Measurements from ENCODE around the gene NDOR1.

The NDOR1 gene

DNA sequence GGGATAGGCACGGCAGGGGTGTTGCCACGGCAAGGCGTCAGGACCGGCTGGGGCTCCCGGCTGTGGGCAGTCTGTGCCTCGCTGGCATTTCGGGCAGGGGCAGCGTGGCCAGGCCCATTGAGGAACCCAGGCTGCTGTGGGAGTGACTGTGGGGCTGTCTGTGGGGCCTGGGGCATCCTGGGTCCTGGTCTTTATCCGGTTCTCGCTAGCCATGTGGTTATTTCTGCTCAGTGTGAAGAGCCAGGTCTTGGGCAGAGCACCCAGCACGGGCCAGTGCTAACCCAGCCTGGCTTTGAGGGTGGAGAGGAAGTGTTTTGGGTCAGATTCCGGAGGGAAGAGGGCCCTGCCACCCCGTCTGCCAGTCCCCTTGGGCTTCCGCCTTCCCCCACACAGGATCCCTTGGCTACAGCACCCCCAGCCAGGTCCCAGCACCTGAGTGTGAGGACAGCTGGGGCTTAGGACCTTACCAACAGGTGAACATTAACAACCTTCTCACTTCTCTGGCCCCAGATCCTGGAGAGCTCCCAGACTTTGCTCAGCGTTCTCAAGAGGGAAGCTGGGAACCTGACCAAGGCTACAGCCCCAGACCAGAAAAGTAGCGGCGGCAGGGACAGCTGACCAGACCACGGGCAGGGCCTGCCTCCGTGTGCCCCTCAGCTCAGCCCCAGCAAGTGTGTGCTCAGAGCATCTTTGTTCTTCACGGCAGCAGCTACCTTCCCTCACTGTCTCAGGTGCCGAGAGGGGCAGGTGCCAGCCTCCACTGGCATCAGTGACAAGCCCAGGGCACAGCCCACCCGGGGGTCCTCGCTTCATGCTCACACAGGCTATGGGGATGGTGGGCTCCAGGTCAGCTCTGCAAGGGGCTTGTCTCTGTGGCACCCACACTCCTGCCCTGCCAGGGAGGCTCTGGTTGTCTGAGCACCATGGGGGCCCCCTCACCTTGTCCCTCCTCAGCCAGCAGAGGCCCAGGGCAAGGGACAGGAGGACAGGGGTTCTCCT lies 15.9 kb upstream of the NDOR1 start:
- Histone ChIP-seq H3K79me1 (ENCODE audit: low read length) (peaks cover 19% of the 10 kb centered on the region), H4K5ac (ENCODE audit: low read length) (no peak overlapping the region), H3K9ac (ENCODE audit: low read length) (peak overlapping the region; percentile 84), H3K18ac (ENCODE audit: low read length) (no peak overlapping the region), H3K36me3 (ENCODE audit: control insufficient read depth, insufficient read depth, low read length) (no peaks in the 10 kb centered on the region), H2BK15ac (replicated peaks; ENCODE audit: low read depth) (no peak overlapping the region), H3K23ac (ENCODE audit: low read length) (peak overlapping the region; percentile 66), H3K4me3 (ENCODE audit: low read length) (peak overlapping the region; percentile 69), H3K4me1 (ENCODE audit: control insufficient read depth, low read depth, low read length) (peaks cover 3% of the 10 kb centered on the region), H2AK5ac (ENCODE audit: low read length) (no peak overlapping the region), H4K8ac (ENCODE audit: low read depth, low read length) (no peak overlapping the region), H3K27ac (ENCODE audit: low read depth, low read length) (peak overlapping the region; percentile 74), H3K4me2 (ENCODE audit: low read length) (peak overlapping the region; percentile 75), H3K79me2 (ENCODE audit: control insufficient read depth, insufficient read depth, low read length) (peaks cover 16% of the 10 kb centered on the region), H3K4ac (ENCODE audit: low read depth, low read length) (no peak overlapping the region), H2BK5ac (ENCODE audit: low read length) (no peak overlapping the region), H2BK120ac (ENCODE audit: low read depth, low read length) (no peak overlapping the region), H3K56ac (ENCODE audit: low read length) (peak overlapping the region; percentile 98), H3K27me3 (ENCODE audit: insufficient read depth, low read length, poor library complexity) (no peaks in the 10 kb centered on the region)
- no peak for DNase-seq
- WGBS (ENCODE audit: extremely low coverage, insufficient coverage, low lambda C conversion rate): no CpG with 5 or more reads among the region's 23 CpGs

DNA sequence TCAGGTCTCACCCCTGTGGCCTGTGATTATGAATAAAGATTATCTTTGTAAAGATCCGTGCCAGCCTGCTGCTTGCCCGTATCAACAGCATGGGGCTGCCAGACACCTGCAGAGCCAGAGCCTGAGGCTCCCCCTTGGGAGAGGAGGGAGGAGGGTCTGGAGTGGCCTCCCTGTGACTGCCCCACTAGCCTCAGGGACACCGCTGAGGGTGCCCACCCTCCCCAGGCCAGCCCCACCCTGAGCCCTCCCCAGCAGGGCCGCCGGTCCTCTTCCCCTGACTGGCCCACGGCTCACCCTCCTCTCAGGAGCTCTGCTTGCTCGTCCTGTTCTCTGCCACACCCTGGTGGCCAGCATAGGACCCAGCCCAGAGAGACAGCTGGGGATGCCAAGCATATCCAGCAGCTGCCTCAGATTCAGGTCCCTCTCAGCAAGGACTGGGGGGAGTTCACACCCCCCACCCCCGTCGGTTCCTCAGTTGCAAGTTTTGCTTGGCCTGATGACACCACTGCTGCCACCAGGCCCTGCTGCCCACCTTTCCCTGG lies 15.1 kb upstream of the NDOR1 start:
- H4K8ac ChIP-seq (ENCODE audit: low read depth, low read length): no peak overlapping the region
- H2BK5ac ChIP-seq (ENCODE audit: low read length): no peak overlapping the region
- no peak overlapping the region for H2BK120ac ChIP-seq (ENCODE audit: low read depth, low read length)
- H3K4ac ChIP-seq (ENCODE audit: low read depth, low read length): no peak overlapping the region
- no CpG with 5 or more reads among the region's 9 CpGs for WGBS (ENCODE audit: extremely low coverage, insufficient coverage, low lambda C conversion rate)
- no peak overlapping the region for H3K56ac ChIP-seq (ENCODE audit: low read length)
- no peaks in the 10 kb centered on the region for H3K27me3 ChIP-seq (ENCODE audit: insufficient read depth, low read length, poor library complexity)
- H4K5ac ChIP-seq (ENCODE audit: low read length): no peak overlapping the region
- no peak overlapping the region for H3K27ac ChIP-seq (ENCODE audit: low read depth, low read length)
- no peak overlapping the region for H2BK15ac ChIP-seq (replicated peaks; ENCODE audit: low read depth)
- no peak overlapping the region for H2AK5ac ChIP-seq (ENCODE audit: low read length)
- H3K23ac ChIP-seq (ENCODE audit: low read length): no peak overlapping the region
- H3K18ac ChIP-seq (ENCODE audit: low read length): no peak overlapping the region
- H3K4me2 ChIP-seq (ENCODE audit: low read length): no peak overlapping the region
- H3K79me2 ChIP-seq (ENCODE audit: control insufficient read depth, insufficient read depth, low read length): peaks cover 16% of the 10 kb centered on the region
- no peaks in the 10 kb centered on the region for H3K36me3 ChIP-seq (ENCODE audit: control insufficient read depth, insufficient read depth, low read length)
- no peak for DNase-seq
- H3K79me1 ChIP-seq (ENCODE audit: low read length): peaks cover 19% of the 10 kb centered on the region
- no peak overlapping the region for H3K9ac ChIP-seq (ENCODE audit: low read length)
- no peak overlapping the region for H3K4me3 ChIP-seq (ENCODE audit: low read length)
- H3K4me1 ChIP-seq (ENCODE audit: control insufficient read depth, low read depth, low read length): peaks cover 3% of the 10 kb centered on the region

- Histone ChIP-seq H2AK5ac (ENCODE audit: low read length) (no peak overlapping the region), H3K18ac (ENCODE audit: low read length) (no peak overlapping the region), H3K36me3 (ENCODE audit: control insufficient read depth, insufficient read depth, low read length) (no peaks in the 10 kb centered on the region), H2BK15ac (replicated peaks; ENCODE audit: low read depth) (no peak overlapping the region), H3K56ac (ENCODE audit: low read length) (no peak overlapping the region), H3K4me2 (ENCODE audit: low read length) (no peak overlapping the region), H3K4ac (ENCODE audit: low read depth, low read length) (no peak overlapping the region), H2BK5ac (ENCODE audit: low read length) (no peak overlapping the region), H3K79me2 (ENCODE audit: control insufficient read depth, insufficient read depth, low read length) (peaks cover 16% of the 10 kb centered on the region), H3K27me3 (ENCODE audit: insufficient read depth, low read length, poor library complexity) (no peaks in the 10 kb centered on the region), H3K79me1 (ENCODE audit: low read length) (peaks cover 19% of the 10 kb centered on the region), H3K27ac (ENCODE audit: low read depth, low read length) (no peak overlapping the region), H3K4me3 (ENCODE audit: low read length) (no peak overlapping the region), H3K9ac (ENCODE audit: low read length) (no peak overlapping the region), H3K4me1 (ENCODE audit: control insufficient read depth, low read depth, low read length) (peaks cover 3% of the 10 kb centered on the region), H4K8ac (ENCODE audit: low read depth, low read length) (no peak overlapping the region), H4K5ac (ENCODE audit: low read length) (no peak overlapping the region), H3K23ac (ENCODE audit: low read length) (no peak overlapping the region), H2BK120ac (ENCODE audit: low read depth, low read length) (no peak overlapping the region)
- DNase-seq: no peak
- WGBS (ENCODE audit: extremely low coverage, insufficient coverage, low lambda C conversion rate): no CpG with 5 or more reads among the region's 3 CpGs
These were observed 14.3 kb upstream of the NDOR1 start for GRCh38 chr9:137191245-137191644.

DNA sequence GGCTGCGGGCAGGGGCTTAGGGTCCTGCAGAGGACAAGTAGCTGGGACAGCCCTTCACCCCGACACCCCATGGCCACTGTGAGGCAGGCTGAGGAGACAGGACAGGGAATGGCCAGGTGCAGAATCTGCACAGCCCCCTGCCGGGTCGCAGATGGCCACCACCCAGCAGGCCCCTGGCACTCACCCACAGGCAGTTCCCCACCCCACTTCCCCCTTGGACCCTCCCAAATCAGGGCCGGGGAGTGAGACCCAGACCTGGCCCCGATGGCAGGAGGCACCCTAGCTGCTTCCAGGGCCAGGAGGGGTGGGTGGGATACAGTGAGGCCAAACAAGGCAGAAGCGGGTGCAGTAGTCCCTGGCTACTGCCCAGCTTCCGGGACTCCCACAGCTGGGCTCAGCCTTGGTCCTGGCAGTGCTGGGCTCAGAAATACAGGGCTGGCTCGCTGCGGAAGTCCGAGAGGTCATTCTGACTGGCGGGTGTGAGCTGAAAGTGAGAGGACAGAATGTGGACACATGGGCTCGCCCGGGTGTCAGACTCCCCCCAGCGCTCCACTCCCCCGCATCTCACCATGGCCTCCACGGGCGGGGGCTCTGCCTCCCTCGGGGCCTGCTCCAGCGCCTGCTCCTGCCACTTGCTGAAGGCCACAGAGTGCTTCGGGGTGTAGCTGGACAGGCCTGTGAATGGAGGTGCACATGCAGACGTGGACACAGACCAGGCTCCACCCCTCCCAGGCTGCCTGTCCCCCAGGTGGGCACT lies 13.6 kb upstream of the NDOR1 start:
- no CpG with 5 or more reads among the region's 22 CpGs for WGBS (ENCODE audit: extremely low coverage, insufficient coverage, low lambda C conversion rate)
- H4K8ac ChIP-seq (ENCODE audit: low read depth, low read length): no peak overlapping the region

GRCh38 chr9:137192448-137192780 lies 13.1 kb upstream of the NDOR1 start:
- peaks cover 13% of the 10 kb centered on the region for H3K79me1 ChIP-seq (ENCODE audit: low read length)
- no peak overlapping the region for H3K56ac ChIP-seq (ENCODE audit: low read length)
- H4K5ac ChIP-seq (ENCODE audit: low read length): no peak overlapping the region
- H3K4me1 ChIP-seq (ENCODE audit: control insufficient read depth, low read depth, low read length): peaks cover 3% of the 10 kb centered on the region
- no peak overlapping the region for H3K4ac ChIP-seq (ENCODE audit: low read depth, low read length)
- H3K18ac ChIP-seq (ENCODE audit: low read length): no peak overlapping the region
- WGBS (ENCODE audit: extremely low coverage, insufficient coverage, low lambda C conversion rate): no CpG with 5 or more reads among the region's 10 CpGs
- H2AK5ac ChIP-seq (ENCODE audit: low read length): no peak overlapping the region
- H3K23ac ChIP-seq (ENCODE audit: low read length): no peak overlapping the region
- no peak overlapping the region for H3K27ac ChIP-seq (ENCODE audit: low read depth, low read length)
- H3K36me3 ChIP-seq (ENCODE audit: control insufficient read depth, insufficient read depth, low read length): no peaks in the 10 kb centered on the region
- H3K79me2 ChIP-seq (ENCODE audit: control insufficient read depth, insufficient read depth, low read length): peaks cover 7% of the 10 kb centered on the region
- no peaks in the 10 kb centered on the region for H3K27me3 ChIP-seq (ENCODE audit: insufficient read depth, low read length, poor library complexity)
- no peak overlapping the region for H2BK5ac ChIP-seq (ENCODE audit: low read length)
- no peak overlapping the region for H3K4me3 ChIP-seq (ENCODE audit: low read length)
- H3K4me2 ChIP-seq (ENCODE audit: low read length): no peak overlapping the region
- no peak overlapping the region for H3K9ac ChIP-seq (ENCODE audit: low read length)
- H2BK120ac ChIP-seq (ENCODE audit: low read depth, low read length): no peak overlapping the region
- no peak for DNase-seq
- no peak overlapping the region for H2BK15ac ChIP-seq (replicated peaks; ENCODE audit: low read depth)
- H4K8ac ChIP-seq (ENCODE audit: low read depth, low read length): no peak overlapping the region

More for the DNA sequence above, 13.6 kb upstream of the NDOR1 start:
- no peak overlapping the region for H4K5ac ChIP-seq (ENCODE audit: low read length)
- H3K79me2 ChIP-seq (ENCODE audit: control insufficient read depth, insufficient read depth, low read length): peaks cover 12% of the 10 kb centered on the region
- H2BK15ac ChIP-seq (replicated peaks; ENCODE audit: low read depth): no peak overlapping the region
- H3K56ac ChIP-seq (ENCODE audit: low read length): no peak overlapping the region
- H2AK5ac ChIP-seq (ENCODE audit: low read length): no peak overlapping the region
- no peak overlapping the region for H2BK120ac ChIP-seq (ENCODE audit: low read depth, low read length)
- no peak overlapping the region for H2BK5ac ChIP-seq (ENCODE audit: low read length)
- no peak overlapping the region for H3K18ac ChIP-seq (ENCODE audit: low read length)
- no peak for DNase-seq
- no peak overlapping the region for H3K23ac ChIP-seq (ENCODE audit: low read length)
- H3K4me2 ChIP-seq (ENCODE audit: low read length): no peak overlapping the region
- no peaks in the 10 kb centered on the region for H3K36me3 ChIP-seq (ENCODE audit: control insufficient read depth, insufficient read depth, low read length)
- H3K27ac ChIP-seq (ENCODE audit: low read depth, low read length): no peak overlapping the region
- H3K4me3 ChIP-seq (ENCODE audit: low read length): no peak overlapping the region
- no peak overlapping the region for H3K4ac ChIP-seq (ENCODE audit: low read depth, low read length)
- peaks cover 18% of the 10 kb centered on the region for H3K79me1 ChIP-seq (ENCODE audit: low read length)
- H3K27me3 ChIP-seq (ENCODE audit: insufficient read depth, low read length, poor library complexity): no peaks in the 10 kb centered on the region
- peaks cover 3% of the 10 kb centered on the region for H3K4me1 ChIP-seq (ENCODE audit: control insufficient read depth, low read depth, low read length)
- H3K9ac ChIP-seq (ENCODE audit: low read length): no peak overlapping the region

Measured in mesendoderm (in vitro differentiated cells).